GM19455 (cell line): ENCODE measurements around the gene SERTAD1.
"Not testable (repeated sequence)": the region's sequence is repeated elsewhere in the genome, so short reads cannot be mapped to it uniquely, and the experiment has no call there.

ENCODE experiments used
- ATAC-seq: cut with Tn5 transposase; IDR thresholded peaks from one replicate; pipeline ENCODE4 v1.9.1; 2021; ENCODE audit not compliant: unreplicated experiment

SERTAD1 gene

GRCh38 chr19:40452016-40452415, 26.2 kb upstream of the SERTAD1 start:
- no peak for ATAC-seq

DNA sequence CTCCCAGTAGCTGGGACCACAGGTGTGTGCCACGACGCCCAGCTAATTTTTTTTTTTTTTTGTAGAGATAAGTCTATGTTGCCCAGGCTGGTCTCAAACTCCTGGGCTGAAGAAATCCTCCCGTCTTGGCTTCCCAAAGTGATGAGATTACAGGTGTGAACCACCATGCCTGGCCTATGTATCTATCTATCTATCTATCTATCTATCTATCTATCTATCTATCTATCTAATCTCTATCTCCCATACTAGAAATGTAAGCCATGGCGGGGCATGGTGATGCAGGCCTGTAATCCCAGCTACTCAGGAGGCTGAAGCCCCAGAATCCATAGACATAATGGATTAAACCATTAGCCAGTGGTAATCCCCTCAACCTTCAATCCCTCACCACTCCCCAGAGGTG, 24.9 kb upstream of the SERTAD1 start:
- ATAC-seq, result no peak

- no peak for ATAC-seq
These were observed 23.7 kb upstream of the SERTAD1 start for GRCh38 chr19:40449506-40449905.

DNA sequence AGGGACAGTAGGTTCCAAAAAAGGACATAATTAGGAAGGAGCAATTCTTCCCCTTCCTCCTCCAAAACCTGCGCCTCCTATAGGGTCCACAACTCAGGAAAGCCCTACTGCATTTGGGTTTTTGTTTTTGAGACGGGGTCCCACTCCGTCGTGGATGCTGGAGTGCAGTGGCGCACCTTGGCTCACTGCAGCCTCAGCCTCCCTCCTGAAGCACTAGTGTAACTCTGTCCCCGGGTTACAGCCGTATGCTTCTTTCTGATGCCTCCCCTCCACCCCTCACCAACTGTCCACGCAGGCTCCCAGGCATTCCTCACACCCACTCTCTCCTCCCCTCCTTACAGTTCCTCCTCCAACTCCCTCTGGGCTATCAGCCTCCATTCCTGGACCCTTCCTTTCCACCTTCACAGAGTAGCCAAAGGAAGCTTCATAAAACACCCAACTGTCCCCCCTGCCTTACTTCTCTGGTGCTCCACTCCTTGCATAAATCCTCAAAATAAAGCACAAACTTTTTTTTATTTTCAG, 20.5 kb upstream of the SERTAD1 start:
- no peak for ATAC-seq

DNA sequence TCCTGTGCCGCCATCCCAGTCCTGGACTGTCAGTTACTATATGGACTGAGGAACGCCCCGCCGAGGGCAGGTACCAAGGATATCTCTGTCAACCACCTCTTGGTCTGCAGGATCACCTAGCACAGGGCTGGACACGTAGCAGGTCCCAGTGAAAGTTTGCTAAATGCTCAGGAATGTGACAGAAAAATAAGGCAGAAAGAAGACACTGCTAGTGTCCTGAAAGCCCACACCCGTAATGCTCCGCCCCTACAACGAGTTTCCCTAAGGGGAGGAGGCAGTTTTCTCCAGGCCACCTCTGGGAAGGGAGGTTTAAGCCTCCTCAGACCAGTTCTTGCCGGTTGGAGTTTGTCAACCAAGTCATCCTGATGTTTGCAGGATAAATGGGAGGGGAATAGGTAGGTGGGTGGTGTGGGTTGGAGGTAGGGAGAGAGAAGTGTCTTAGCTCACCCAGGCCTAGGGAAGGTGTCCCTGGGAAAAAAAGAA, 20.0 kb upstream of the SERTAD1 start:
- ATAC-seq, result no peak

DNA sequence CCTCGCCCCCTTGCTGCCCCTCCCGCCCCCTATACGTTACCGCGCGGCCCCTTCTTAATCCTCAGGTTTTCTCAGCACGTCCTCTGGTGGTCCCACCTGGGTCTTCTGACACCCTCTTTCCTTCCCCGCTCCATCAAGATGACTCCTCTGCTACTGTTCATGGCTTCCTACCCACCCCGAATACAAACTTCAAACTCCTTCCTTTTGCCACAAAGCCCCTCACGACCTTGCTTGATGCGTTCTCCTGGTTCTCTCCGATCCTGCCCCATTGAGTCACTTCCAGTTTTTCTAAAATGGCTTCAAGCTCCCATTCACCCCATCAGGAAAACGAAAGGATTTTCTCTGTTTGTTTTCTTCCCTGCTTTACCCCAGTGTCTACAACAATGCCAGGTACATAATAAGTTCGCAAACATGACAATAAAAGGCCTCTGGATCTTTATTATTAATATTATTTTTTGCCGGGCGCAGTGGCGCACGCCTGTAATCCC, 19.1 kb upstream of the SERTAD1 start:
- ATAC-seq, result no peak

- peak; percentile 69 for ATAC-seq
These were observed 18.4 kb upstream of the SERTAD1 start, which contains the start of gene SERTAD3 for GRCh38 chr19:40444000-40444824. Gene SERTAD3 (minus strand): TSS chr19:40444335. CDS start chr19:40442080, 2,255 bp downstream.

GRCh38 chr19:40443131-40443999, 17.6 kb upstream of the SERTAD1 start:
- peak; percentile 74 for ATAC-seq

- no peak for ATAC-seq
These were observed 16.7 kb upstream of the SERTAD1 start for GRCh38 chr19:40442328-40443130.

GRCh38 chr19:40441719-40442253, 16.0 kb upstream of the SERTAD1 start:
- no peak for ATAC-seq

- ATAC-seq, result no peak
These were observed 12.5 kb upstream of the SERTAD1 start for GRCh38 chr19:40438284-40438683.

GRCh38 chr19:40433391-40434216, 7.8 kb upstream of the SERTAD1 start:
- no peak for ATAC-seq

DNA sequence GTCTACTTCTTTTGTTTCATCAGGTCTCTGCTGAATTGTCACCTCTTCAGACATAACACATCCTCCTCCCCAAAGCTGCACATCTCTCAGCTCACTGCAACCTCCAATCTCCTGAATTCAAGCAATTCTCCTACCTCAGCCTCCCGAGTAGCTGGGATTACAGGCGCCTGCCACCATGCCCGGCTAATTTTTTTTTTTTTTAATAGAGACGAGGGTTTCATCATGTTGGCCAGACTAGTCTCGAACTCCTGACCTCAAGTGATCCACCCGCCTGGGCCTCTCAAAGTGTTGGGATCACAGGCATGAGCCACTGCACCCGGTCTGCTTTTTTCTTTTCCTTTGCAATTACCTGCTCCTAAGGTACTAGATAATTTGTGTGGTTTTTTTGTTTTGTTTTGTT, 7.0 kb upstream of the SERTAD1 start:
- ATAC-seq, result not testable (repeated sequence)

DNA sequence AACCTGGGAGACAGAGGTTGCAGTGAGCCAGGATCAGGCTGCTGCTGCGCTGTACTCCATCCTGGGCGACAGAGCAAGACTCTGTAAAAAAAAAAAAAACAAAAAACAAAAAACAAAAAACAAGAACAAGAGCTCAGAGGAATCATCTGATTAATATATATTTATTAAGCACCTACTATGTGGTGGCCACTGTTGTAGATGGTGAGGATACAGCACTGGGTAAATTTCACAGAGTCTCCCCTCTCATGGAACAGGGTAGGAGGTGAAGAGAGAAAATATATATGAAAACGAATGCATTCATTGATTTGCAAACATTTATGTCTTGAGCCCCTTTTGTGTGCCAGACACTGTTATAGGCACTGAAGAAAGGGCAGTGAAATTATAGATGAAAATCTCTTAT, 5.9 kb upstream of the SERTAD1 start:
- ATAC-seq, result no peak

GRCh38 chr19:40430242-40430641, 4.5 kb upstream of the SERTAD1 start:
- ATAC-seq, result not testable (repeated sequence)

- not testable (repeated sequence) for ATAC-seq
These were observed 2.4 kb upstream of the SERTAD1 start for GRCh38 chr19:40428197-40428596.

- ATAC-seq, result no peak
These were observed 949 bp downstream of the SERTAD1 start for GRCh38 chr19:40424637-40425449.

DNA sequence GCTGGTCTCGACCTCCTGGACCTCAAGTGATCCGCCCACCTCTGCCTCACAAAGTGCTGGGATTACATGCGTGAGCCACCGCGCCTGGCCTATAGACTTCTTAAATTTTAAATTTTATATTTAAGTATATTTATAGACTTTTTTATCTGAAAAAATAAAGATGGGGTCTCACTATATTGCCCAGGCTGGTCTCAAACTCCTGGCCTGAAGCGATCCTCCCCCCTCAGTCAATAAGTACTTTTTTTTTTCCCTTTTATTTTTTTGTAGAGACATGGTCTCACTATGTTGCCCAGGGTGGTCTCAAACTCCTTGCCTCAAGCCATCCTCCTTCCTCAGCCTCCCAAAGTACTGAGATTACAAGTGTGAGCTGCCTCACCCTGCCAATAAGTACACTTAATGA, 1.9 kb downstream of the SERTAD1 start:
- ATAC-seq, result no peak
